HG03280 (cell line): Measurements from ENCODE around the gene PCDH9.

ENCODE experiments used
- ATAC-seq: cut with Tn5 transposase; IDR thresholded peaks from one replicate; pipeline ENCODE4 v1.9.1; 2021; ENCODE audit warnings: mild to moderate bottlenecking, moderate library complexity; ENCODE audit not compliant: unreplicated experiment

PCDH9 gene

GRCh38 chr13:66557357-66557756 is 672.8 kb downstream of the PCDH9 start:
- ATAC-seq, result no peak

GRCh38 chr13:66556306-66556705 is 673.8 kb downstream of the PCDH9 start:
- no peak for ATAC-seq

GRCh38 chr13:66553391-66553790 is 676.7 kb downstream of the PCDH9 start:
- ATAC-seq, result no peak

GRCh38 chr13:66551128-66551527 is 679.0 kb downstream of the PCDH9 start:
- no peak for ATAC-seq

DNA sequence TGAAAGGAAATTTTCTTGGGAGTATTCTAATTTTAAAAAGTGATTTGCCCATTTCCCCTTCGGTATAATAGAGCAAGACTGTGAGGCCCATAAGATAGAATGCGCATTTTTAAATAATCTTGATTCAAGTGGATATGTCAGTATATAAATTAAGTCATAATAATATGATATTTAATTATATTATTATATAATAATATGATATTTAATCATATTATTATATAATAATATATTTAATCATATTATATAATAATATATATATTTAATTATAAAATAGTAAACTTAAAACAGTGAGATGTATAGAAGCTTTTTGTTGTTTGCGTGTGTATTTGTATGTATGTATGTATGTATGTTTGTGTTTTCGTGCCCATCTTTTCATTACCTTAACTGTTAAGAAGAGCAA is 682.5 kb downstream of the PCDH9 start:
- ATAC-seq, result no peak

GRCh38 chr13:66546534-66547379 is 683.4 kb downstream of the PCDH9 start:
- ATAC-seq, result no peak

GRCh38 chr13:66543780-66544179 is 686.4 kb downstream of the PCDH9 start:
- no peak for ATAC-seq

- no peak for ATAC-seq
Observed at GRCh38 chr13:66537417-66537816, 692.7 kb downstream of the PCDH9 start.

DNA sequence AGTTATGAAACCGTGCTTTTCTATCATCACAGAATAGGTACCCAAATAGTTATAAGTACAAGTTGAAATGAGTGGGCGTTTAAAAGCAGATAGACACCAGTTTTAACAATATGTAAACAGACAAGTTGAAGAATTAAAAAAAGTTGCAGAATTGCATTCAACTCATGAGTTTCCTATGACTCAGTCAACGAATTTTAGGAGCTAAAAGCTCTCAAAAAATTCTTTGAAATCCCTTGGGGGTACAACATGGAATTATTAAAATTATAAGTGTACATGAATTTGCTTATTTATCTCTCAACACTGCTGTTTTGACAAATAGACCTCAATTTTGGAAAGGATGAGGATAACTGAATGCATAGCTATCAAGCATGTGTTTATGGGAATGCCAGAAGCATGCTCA is 693.4 kb downstream of the PCDH9 start:
- ATAC-seq, result no peak

- no peak for ATAC-seq
Observed at GRCh38 chr13:66534561-66534960, 695.6 kb downstream of the PCDH9 start.

- no peak for ATAC-seq
Observed at GRCh38 chr13:66532845-66533244, 697.3 kb downstream of the PCDH9 start.

GRCh38 chr13:66532146-66532545 is 698.0 kb downstream of the PCDH9 start:
- no peak for ATAC-seq

- no peak for ATAC-seq
Observed at GRCh38 chr13:66530686-66531085, 699.5 kb downstream of the PCDH9 start.

DNA sequence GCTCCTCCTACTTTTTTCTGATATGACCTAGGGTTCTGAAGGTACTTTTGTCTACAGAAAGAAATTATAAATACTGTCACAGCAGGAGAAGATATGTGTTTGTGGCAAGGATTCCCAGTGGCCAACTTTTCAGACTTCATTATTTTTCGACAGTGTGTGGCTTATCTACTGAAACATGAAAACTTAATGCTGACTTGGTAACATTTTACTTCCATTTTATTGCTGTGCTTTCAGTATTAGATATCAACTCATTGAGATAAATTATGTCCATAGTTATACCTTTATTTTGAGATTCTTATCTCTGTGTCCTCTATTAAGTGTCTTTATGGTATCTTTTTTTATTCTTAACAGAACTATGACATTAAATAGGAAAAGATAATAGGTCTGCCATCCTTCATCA is 700.0 kb downstream of the PCDH9 start:
- ATAC-seq, result no peak

DNA sequence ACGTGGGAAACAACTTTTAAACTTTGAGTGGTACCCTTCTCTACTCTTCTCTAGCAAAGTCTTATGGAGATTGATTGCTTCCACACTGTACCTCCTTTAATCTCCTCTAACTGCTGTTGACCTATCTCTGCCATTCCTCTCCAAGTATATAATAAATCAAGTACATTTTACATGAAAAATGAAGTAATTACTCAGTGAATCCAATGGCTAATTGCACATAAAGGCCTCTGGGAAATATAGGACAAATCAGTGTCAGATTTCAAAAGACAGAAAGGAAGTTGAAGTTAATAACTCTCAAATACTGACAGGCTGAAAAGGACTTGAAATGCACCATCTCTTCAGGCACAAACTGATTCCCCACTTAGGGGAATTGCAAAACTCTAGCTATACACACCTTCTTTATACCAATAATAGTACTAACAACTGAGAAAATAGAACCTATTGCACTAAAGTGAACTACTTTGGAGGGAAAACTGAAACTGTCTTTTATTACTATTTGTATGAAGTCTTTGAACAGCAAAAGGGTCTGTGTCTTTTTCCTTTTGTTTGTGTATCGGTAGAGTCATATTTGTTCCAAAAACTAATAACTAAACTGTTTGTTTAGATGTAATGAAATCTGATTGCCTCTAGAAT is 701.1 kb downstream of the PCDH9 start:
- ATAC-seq, result no peak

DNA sequence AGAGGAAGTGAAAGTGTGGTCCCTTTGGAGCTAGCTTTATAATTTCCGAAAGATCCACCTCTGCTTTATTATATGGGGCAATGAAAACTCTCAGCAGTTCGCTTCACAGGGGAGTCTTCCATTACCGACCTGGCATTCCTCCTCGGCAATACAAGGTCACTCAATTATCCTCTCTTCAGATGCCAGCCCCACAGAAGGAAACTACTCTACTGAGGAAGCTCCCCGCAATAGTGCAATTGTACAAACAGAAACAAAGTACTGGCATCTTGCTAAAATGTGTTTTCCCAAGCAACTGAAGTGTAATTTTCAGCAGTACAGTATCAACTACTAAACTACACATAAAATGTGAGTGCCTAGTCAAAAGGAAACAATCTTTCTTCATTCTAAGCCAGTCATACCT is 702.0 kb downstream of the PCDH9 start:
- no peak for ATAC-seq

DNA sequence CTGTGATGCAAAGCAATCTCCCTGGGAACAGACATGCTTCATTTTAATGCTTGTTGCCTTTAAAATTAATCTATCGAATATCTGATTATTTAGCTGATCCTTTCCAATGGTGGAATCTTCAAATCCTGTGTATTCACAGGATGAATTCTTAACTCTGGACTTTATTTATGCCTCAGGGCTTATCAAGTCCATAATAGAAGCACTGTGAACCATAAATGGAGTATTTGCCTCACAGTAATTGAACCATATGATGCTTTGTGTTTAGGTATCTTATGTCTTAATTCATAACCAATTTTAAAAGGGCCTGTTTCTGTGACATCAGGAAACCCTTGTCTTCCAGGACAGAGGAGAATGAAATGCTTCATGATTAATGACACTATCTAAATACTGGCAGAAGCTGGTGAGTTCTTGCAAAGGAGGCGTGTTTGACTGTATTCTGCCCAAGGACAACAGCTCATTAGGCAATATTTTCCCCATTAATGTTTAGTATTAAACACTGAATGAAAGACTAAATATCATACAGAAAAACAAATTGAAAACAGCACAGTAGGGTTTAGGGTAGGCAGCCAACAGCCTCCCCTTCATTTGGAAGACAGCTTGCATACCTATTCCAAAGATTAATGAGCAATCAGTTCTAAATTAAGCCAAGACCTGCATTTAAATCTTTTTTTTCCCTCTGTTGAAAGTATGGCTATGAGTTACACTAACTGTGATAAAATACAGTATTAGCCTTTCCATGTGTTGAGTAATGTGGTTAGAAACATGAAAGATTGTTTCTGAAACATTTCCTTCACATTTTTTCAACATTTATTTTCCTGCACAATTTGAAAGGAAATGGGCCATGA is 709.4 kb downstream of the PCDH9 start:
- no peak for ATAC-seq

DNA sequence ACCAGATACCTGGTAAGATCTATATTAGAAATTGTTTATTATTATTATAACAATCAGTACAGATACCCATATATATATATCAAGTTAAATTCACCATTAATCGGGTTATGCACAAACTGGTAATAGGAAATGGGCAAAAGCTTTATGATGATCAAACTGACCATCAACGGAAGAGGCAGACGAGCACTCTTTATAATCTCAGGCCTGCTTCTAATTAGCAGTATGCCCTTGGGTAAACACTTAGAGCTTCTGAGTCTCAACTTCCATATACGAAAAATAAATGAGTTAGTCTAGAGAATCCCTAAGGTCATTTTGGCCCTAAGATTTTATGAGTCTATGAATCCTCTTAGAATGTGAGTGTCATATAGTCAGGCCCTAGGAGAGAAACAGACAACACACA is 710.9 kb downstream of the PCDH9 start:
- ATAC-seq, result no peak

DNA sequence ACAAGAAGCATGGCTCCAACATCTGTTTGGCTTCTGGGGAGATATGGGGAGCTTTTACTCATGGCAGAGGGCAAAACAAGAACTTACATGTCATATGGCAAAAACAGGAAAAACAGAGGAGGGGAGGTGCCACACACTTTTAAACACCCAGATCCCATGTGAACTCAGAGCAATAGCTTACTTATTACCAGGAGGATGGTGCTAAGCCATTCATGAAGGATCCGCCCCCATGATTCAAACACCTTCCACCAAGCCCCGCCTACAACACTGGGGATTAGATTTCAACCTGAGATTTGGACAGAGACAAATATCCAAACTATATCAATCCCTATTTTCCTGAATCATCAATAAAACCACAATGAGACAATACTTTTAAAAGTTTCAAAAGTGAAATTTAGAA is 712.1 kb downstream of the PCDH9 start:
- ATAC-seq, result no peak

DNA sequence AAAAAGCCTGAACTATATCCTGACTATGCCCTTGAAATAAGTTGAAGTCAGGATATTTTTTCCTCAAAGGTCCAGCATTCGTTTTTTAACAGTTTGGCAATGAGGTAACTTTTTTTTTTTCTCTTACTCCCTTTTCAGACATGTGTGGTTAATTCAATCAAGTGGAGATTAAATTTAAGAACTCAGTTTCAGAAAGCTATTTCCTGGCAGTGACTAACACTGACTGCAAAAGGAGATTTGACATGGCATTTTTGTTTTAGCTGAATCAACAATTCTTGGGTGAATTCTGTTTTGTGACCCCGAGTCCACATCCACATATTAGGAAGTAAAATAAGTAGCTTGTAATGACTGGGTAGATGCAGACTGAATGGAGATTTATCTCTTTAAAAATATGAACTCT is 716.4 kb downstream of the PCDH9 start:
- ATAC-seq, result no peak

- ATAC-seq, result no peak
Observed at GRCh38 chr13:66509175-66509574, 721.0 kb downstream of the PCDH9 start.
